Upper lobe of left lung (tissue), 4 donors: Measurements from ENCODE around the gene DGKG.

Experiments
- CTCF ChIP-seq, 6 experiments: fragments of 450-650 bp in 4 of 6; fragments of 200-600 bp in 2 of 6; sonication (generic) in 2 of 6; IDR thresholded peaks; one replicate each; pipeline ENCODE4 v1.5.1; 2016 to 2019; ENCODE audit warnings: antibody characterized with exemption in 6 of 6
- POLR2A ChIP-seq, 4 donors: fragments of 450-650 bp; IDR thresholded peaks; one replicate each; pipeline ENCODE4 v1.5.1; 2016 to 2017; ENCODE audit warnings: antibody characterized with exemption in 4 of 4, mild to moderate bottlenecking in 2 of 4
- POLR2AphosphoS5 ChIP-seq, 2 donors: sonication (generic); formaldehyde crosslinking; IDR thresholded peaks; one replicate each; pipeline ENCODE4 v1.5.1; 2017; ENCODE audit warnings: antibody characterized with exemption in 2 of 2

GRCh38 chr3:186281176-186281575, 80.9 kb downstream of the DGKG start:
- TF ChIP-seq CTCF (IDR thresholded peaks at IDR 0.05) (no peak), POLR2AphosphoS5 (IDR thresholded peaks at IDR 0.05) (no peak), POLR2A (IDR thresholded peaks at IDR 0.05) (no peak)
